ENCODE results near the gene HDHD5.

DNA sequence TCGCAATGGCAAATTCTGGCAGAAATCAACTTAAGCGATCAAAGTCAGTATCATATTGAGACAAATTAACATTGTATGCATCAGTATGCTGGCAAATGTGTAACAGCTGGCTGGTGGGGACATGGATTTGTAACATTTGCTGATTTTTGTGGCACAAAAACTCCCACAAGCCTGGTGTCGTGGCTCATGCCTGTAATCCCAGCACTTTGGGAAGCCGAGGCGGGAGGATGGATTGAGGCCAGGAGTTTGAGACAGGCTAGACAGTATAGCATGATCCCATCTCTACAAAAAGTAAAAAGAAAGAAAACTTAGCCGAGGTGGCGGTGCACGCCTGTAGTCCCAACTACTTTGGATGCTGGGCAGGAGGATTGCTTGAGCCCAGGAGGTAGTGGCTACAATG is 17.6 kb upstream of the HDHD5 start:
- no peak for TF ChIP-seq EZH2 (IDR thresholded peaks at IDR 0.05; ENCODE audit: borderline replicate concordance, low read depth, low read length, poor library complexity, severe bottlenecking)
- TF ChIP-seq, protein P1, sequence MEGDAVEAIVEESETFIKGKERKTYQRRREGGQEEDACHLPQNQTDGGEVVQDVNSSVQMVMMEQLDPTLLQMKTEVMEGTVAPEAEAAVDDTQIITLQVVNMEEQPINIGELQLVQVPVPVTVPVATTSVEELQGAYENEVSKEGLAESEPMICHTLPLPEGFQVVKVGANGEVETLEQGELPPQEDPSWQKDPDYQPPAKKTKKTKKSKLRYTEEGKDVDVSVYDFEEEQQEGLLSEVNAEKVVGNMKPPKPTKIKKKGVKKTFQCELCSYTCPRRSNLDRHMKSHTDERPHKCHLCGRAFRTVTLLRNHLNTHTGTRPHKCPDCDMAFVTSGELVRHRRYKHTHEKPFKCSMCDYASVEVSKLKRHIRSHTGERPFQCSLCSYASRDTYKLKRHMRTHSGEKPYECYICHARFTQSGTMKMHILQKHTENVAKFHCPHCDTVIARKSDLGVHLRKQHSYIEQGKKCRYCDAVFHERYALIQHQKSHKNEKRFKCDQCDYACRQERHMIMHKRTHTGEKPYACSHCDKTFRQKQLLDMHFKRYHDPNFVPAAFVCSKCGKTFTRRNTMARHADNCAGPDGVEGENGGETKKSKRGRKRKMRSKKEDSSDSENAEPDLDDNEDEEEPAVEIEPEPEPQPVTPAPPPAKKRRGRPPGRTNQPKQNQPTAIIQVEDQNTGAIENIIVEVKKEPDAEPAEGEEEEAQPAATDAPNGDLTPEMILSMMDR (conservative IDR thresholded peaks at IDR 0.05; ENCODE audit: low read depth, low read length), result no peak
